ENCODE results near the gene ZNF578. TPM values are rescaled to one million over a fixed set of nuclear protein-coding genes. Genes with fewer than 3 reads are reported as not detected.

ZNF578 gene
- total and polyA plus RNA-seq, 2 donors (not counting 1 experiment from before 2014, with no cell fraction given), result 1.8 to 9.6 TPM

GRCh38 chr19:52451241-52451640, 2.1 kb upstream of the ZNF578 start:
- H3K4me2 ChIP-seq (ENCODE audit: extremely low read depth, insufficient read depth, low read length), result no peak overlapping the region
- no peak overlapping the region for H3K27ac ChIP-seq (ENCODE audit: insufficient read depth, low read length)
- no peaks in the 10 kb centered on the region for H3K9me3 ChIP-seq (ENCODE audit: control insufficient read depth, insufficient read depth, low read depth, low read length)
- H3K27me3 ChIP-seq (ENCODE audit: control insufficient read depth, insufficient read depth, low read length), result no peaks in the 10 kb centered on the region
- no peaks in the 10 kb centered on the region for H4K20me1 ChIP-seq (ENCODE audit: control insufficient read depth, extremely low read depth, insufficient read depth, low read length)
- no peak overlapping the region for H3K9ac ChIP-seq (ENCODE audit: insufficient read depth, low read length)
- no peaks in the 10 kb centered on the region for H3K79me2 ChIP-seq (ENCODE audit: control insufficient read depth, insufficient read depth, low read length)
- H2AFZ ChIP-seq (ENCODE audit: low read length), result peak overlapping the region; percentile 4
- no peaks in the 10 kb centered on the region for H3K4me1 ChIP-seq (ENCODE audit: control insufficient read depth, extremely low read depth, insufficient read depth, low read length)
- no peak overlapping the region for H3K4me3 ChIP-seq (replicated peaks in 1 of 4; ENCODE audit: control extremely low read depth in 1 of 4, insufficient read depth in 1 of 4, low read depth in 3 of 4, low read length in 4 of 4)
- no peak for TF ChIP-seq EZH2 (IDR thresholded peaks at IDR 0.05; ENCODE audit: low read length, missing control alignments)
- no peak for TF ChIP-seq CTCF (conservative IDR thresholded peaks at IDR 0.05 in 1 of 2, IDR thresholded peaks at IDR 0.05 in 1 of 2; ENCODE audit: low read depth in 1 of 2, low read length in 2 of 2)
- DNase-seq (ENCODE audit: low read depth in 2 of 2), result no peak
- H3K36me3 ChIP-seq (ENCODE audit: control insufficient read depth, insufficient read depth, low read length), result no peaks in the 10 kb centered on the region

- Histone ChIP-seq H4K20me1 (ENCODE audit: control insufficient read depth, extremely low read depth, insufficient read depth, low read length) (no peaks in the 10 kb centered on the region), H3K4me2 (ENCODE audit: extremely low read depth, insufficient read depth, low read length) (no peak overlapping the region), H3K9ac (ENCODE audit: insufficient read depth, low read length) (no peak overlapping the region), H3K4me1 (ENCODE audit: control insufficient read depth, extremely low read depth, insufficient read depth, low read length) (no peaks in the 10 kb centered on the region), H3K79me2 (ENCODE audit: control insufficient read depth, insufficient read depth, low read length) (no peaks in the 10 kb centered on the region), H3K36me3 (ENCODE audit: control insufficient read depth, insufficient read depth, low read length) (no peaks in the 10 kb centered on the region), H2AFZ (ENCODE audit: low read length) (no peak overlapping the region), H3K9me3 (ENCODE audit: control insufficient read depth, insufficient read depth, low read depth, low read length) (peaks cover 2% of the 10 kb centered on the region), H3K27ac (ENCODE audit: insufficient read depth, low read length) (no peak overlapping the region), H3K4me3 (replicated peaks in 1 of 4; ENCODE audit: control extremely low read depth in 1 of 4, insufficient read depth in 1 of 4, low read depth in 3 of 4, low read length in 4 of 4) (no peak overlapping the region), H3K27me3 (ENCODE audit: control insufficient read depth, insufficient read depth, low read length) (no peaks in the 10 kb centered on the region)
- TF ChIP-seq EZH2 (IDR thresholded peaks at IDR 0.05; ENCODE audit: low read length, missing control alignments), result no peak
- TF ChIP-seq CTCF (conservative IDR thresholded peaks at IDR 0.05 in 1 of 2, IDR thresholded peaks at IDR 0.05 in 1 of 2; ENCODE audit: low read depth in 1 of 2, low read length in 2 of 2), result no peak
- DNase-seq (ENCODE audit: low read depth in 2 of 2), result no peak
Observed at GRCh38 chr19:52464798-52465470, 11.6 kb downstream of the ZNF578 start.

GRCh38 chr19:52473655-52474350, 20.4 kb downstream of the ZNF578 start:
- DNase-seq (ENCODE audit: low read depth in 2 of 2), result no peak
- Histone ChIP-seq H3K9ac (ENCODE audit: insufficient read depth, low read length) (no peak overlapping the region), H3K27me3 (ENCODE audit: control insufficient read depth, insufficient read depth, low read length) (no peaks in the 10 kb centered on the region), H3K27ac (ENCODE audit: insufficient read depth, low read length) (no peak overlapping the region), H3K4me2 (ENCODE audit: extremely low read depth, insufficient read depth, low read length) (no peak overlapping the region), H2AFZ (ENCODE audit: low read length) (no peak overlapping the region), H3K4me3 (replicated peaks in 1 of 4; ENCODE audit: control extremely low read depth in 1 of 4, insufficient read depth in 1 of 4, low read depth in 3 of 4, low read length in 4 of 4) (no peak overlapping the region), H3K4me1 (ENCODE audit: control insufficient read depth, extremely low read depth, insufficient read depth, low read length) (no peaks in the 10 kb centered on the region), H3K9me3 (ENCODE audit: control insufficient read depth, insufficient read depth, low read depth, low read length) (no peaks in the 10 kb centered on the region), H3K79me2 (ENCODE audit: control insufficient read depth, insufficient read depth, low read length) (no peaks in the 10 kb centered on the region), H4K20me1 (ENCODE audit: control insufficient read depth, extremely low read depth, insufficient read depth, low read length) (no peaks in the 10 kb centered on the region), H3K36me3 (ENCODE audit: control insufficient read depth, insufficient read depth, low read length) (no peaks in the 10 kb centered on the region)
- TF ChIP-seq EZH2 (IDR thresholded peaks at IDR 0.05; ENCODE audit: low read length, missing control alignments) (no peak), CTCF (conservative IDR thresholded peaks at IDR 0.05 in 1 of 2, IDR thresholded peaks at IDR 0.05 in 1 of 2; ENCODE audit: low read depth in 1 of 2, low read length in 2 of 2) (no peak)
